WERI-Rb-1 (cell line): ENCODE measurements around the gene DDC.

Source experiments
- DNase-seq: peaks from one replicate; pipeline ENCODE4 v3.0.0-alpha.2; 2020
- H3K27ac ChIP-seq: fragments of 250-450 bp; sonication (Bioruptor Pico); 2 replicates; pipeline ENCODE4 v1.5.1; 2020; ENCODE audit warnings: mild to moderate bottlenecking, moderate library complexity
- H3K27me3 ChIP-seq: fragments of 250-450 bp; sonication (Bioruptor Pico); 2 replicates; pipeline ENCODE4 v1.5.1; 2021; ENCODE audit warnings: mild to moderate bottlenecking, low read depth, moderate library complexity; ENCODE audit not compliant: insufficient read depth, severe bottlenecking
- H3K36me3 ChIP-seq: fragments of 250-450 bp; sonication (Bioruptor Pico); 2 replicates; pipeline ENCODE4 v1.5.1; 2020; ENCODE audit warnings: mild to moderate bottlenecking, moderate library complexity
- H3K4me3 ChIP-seq: 2 replicates; pipeline ENCODE4 v1.5.1; 2011; ENCODE audit warnings: low read depth, mild to moderate bottlenecking, control low read depth, low read length
- H3K9me3 ChIP-seq: fragments of 250-450 bp; sonication (Bioruptor Pico); 2 replicates; pipeline ENCODE4 v1.5.1; 2021; ENCODE audit warnings: mild to moderate bottlenecking, moderate library complexity; ENCODE audit not compliant: severe bottlenecking
- TF ChIP-seq, protein P1 (sequence below): IDR thresholded peaks from 2 replicates; pipeline ENCODE4 v1.5.1; 2011; ENCODE audit warnings: low read depth, mild to moderate bottlenecking, control low read depth, inconsistent platforms, low read length

Gene DDC

GRCh38 chr7:50591098-50591479 is 25.9 kb upstream of the DDC start:
- TF ChIP-seq, protein P1, sequence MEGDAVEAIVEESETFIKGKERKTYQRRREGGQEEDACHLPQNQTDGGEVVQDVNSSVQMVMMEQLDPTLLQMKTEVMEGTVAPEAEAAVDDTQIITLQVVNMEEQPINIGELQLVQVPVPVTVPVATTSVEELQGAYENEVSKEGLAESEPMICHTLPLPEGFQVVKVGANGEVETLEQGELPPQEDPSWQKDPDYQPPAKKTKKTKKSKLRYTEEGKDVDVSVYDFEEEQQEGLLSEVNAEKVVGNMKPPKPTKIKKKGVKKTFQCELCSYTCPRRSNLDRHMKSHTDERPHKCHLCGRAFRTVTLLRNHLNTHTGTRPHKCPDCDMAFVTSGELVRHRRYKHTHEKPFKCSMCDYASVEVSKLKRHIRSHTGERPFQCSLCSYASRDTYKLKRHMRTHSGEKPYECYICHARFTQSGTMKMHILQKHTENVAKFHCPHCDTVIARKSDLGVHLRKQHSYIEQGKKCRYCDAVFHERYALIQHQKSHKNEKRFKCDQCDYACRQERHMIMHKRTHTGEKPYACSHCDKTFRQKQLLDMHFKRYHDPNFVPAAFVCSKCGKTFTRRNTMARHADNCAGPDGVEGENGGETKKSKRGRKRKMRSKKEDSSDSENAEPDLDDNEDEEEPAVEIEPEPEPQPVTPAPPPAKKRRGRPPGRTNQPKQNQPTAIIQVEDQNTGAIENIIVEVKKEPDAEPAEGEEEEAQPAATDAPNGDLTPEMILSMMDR: no peak
- peak overlapping the region; percentile 38; the same call in 1 of the 2 replicates for H3K27ac ChIP-seq
- no peaks in the 10 kb centered on the region for H3K27me3 ChIP-seq
- no peak for DNase-seq
- H3K4me3 ChIP-seq: no peak overlapping the region
- no peaks in the 10 kb centered on the region for H3K36me3 ChIP-seq
- no peaks in the 10 kb centered on the region for H3K9me3 ChIP-seq

DNA sequence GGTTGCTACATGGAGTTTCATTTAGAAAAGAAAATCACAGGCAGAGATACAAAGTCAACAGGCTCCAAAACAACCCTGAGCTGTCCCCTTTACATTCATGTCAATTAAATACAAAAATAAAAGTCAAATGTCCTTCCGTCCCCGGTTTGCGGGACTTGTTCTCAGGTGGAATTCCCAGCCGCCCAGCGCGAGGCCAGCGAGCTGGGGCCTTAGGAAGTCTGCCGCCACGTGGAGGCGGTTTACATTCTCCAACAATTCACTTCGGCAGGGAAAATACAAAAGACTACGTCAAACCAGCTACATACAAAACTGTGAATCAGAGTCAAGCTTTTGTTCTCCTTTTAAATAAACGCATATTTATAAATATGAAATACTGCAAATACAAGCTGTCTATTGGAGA is 25.3 kb upstream of the DDC start:
- H3K36me3 ChIP-seq: no peaks in the 10 kb centered on the region
- no peak for DNase-seq
- no peak overlapping the region for H3K4me3 ChIP-seq
- TF ChIP-seq, protein P1: no peak
- H3K27ac ChIP-seq: no peak overlapping the region
- H3K9me3 ChIP-seq: no peaks in the 10 kb centered on the region
- H3K27me3 ChIP-seq: no peaks in the 10 kb centered on the region

GRCh38 chr7:50589364-50589763 is 24.2 kb upstream of the DDC start:
- H3K4me3 ChIP-seq: no peak overlapping the region

DNA sequence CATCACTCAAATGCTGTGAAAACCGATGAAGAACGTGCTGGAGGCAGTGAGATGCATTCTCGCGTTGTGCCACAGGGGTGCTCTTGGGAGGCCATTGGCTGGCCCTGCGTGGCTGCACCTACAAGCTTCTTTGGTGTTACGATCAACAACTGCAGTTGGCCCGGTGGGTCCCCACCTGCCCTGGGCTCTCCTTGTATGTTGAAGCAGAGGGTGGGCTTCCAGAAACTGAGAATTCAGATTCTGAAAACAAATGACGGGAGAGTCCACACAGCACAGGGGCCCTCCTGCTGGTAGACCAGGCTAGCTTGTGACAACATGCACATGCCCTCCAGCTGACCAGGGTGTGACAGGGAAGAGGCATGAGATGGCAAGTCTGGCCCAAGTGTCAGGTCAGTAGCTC is 23.7 kb upstream of the DDC start:
- Histone ChIP-seq H3K36me3 (no peaks in the 10 kb centered on the region), H3K9me3 (peaks cover 8% of the 10 kb centered on the region), H3K4me3 (no peak overlapping the region), H3K27ac (no peak overlapping the region), H3K27me3 (no peaks in the 10 kb centered on the region)
- TF ChIP-seq, protein P1: peak; percentile 41
- DNase-seq: no peak

More at GRCh38 chr7:50589364-50589763, 24.2 kb upstream of the DDC start:
- Histone ChIP-seq H3K27me3 (no peaks in the 10 kb centered on the region), H3K36me3 (no peaks in the 10 kb centered on the region), H3K9me3 (peaks cover 6% of the 10 kb centered on the region), H3K27ac (no peak overlapping the region)
- TF ChIP-seq, protein P1: no peak
- DNase-seq: no peak

- H3K27ac ChIP-seq: no peak overlapping the region
- H3K9me3 ChIP-seq: peaks cover 15% of the 10 kb centered on the region
- H3K36me3 ChIP-seq: no peaks in the 10 kb centered on the region
- no peaks in the 10 kb centered on the region for H3K27me3 ChIP-seq
- H3K4me3 ChIP-seq: no peak overlapping the region
- no peak for DNase-seq
- TF ChIP-seq, protein P1: no peak
Measured at GRCh38 chr7:50587737-50588136, 22.5 kb upstream of the DDC start.

- H3K36me3 ChIP-seq: no peaks in the 10 kb centered on the region
- DNase-seq: no peak
- no peaks in the 10 kb centered on the region for H3K27me3 ChIP-seq
- no peak overlapping the region for H3K4me3 ChIP-seq
- TF ChIP-seq, protein P1: no peak
- peaks cover 15% of the 10 kb centered on the region for H3K9me3 ChIP-seq
- no peak overlapping the region for H3K27ac ChIP-seq
Measured at GRCh38 chr7:50584793-50585408, 19.7 kb upstream of the DDC start.
